ENCODE results near the gene RPS18. TPM values are rescaled to one million over a fixed set of nuclear protein-coding genes. Genes with fewer than 3 reads are reported as not detected.
A peak's percentile ranks its signal among the peaks of the same experiment; 100 is the strongest.

Gene RPS18
- total and polyA plus RNA-seq, 9 of the 15 experiments (the other 6 are each of a cell fraction or from before 2014, with no cell fraction given) = 5,023 to 17,516 (median 8,131) TPM

GRCh38 chr6:33271117-33271467, 783 bp upstream of the RPS18 start:
- H3K4me2 ChIP-seq (ENCODE audit: insufficient read depth, low read length) = peak overlapping the region; percentile 99
- H3K9me1 ChIP-seq (ENCODE audit: control insufficient read depth, insufficient read depth, low read length) = no peaks in the 10 kb centered on the region
- H3K9me3 ChIP-seq (replicated peaks; ENCODE audit: control insufficient read depth, insufficient read depth, low read depth, low read length) = no peaks in the 10 kb centered on the region
- H4K20me1 ChIP-seq (replicated peaks; ENCODE audit: control insufficient read depth, insufficient read depth, low read length) = peaks cover 34% of the 10 kb centered on the region
- H3K36me3 ChIP-seq (ENCODE audit: control insufficient read depth, insufficient read depth, low read length) = peaks cover 82% of the 10 kb centered on the region
- ChIA-PET CTCF (ENCODE audit: low intra/inter-chr PET ratio) (no interaction called here), POLR2A (interaction anchor here (0.5 to 3.2 kb wide), 33 partner anchors 9 to 1663 kb away, joined by 3 to 47 read pairs (median 4); partner anchors contain the start of genes HSD17B8, HSPA1B, PFDN6 and RING1)
- DNase-seq (ENCODE audit: extremely low read depth in 1 of 4, low spot score in 3 of 4) (peak in 1 of 4 experiments; percentile 58), ATAC-seq (peak; percentile 45), FAIRE-seq (peak; percentile 62)
- intact Hi-C loops (cut with micrococcal nuclease) (loop anchor here (10.0 kb wide), 1 partner anchor 304 kb away; no protein-coding TSS in a partner anchor), in situ Hi-C loops (cut with MboI) (loop anchor here (10.0 kb wide), 1 partner anchor 134 kb away; no protein-coding TSS in a partner anchor)
- BruUV-seq (replicated peaks) = no TSS peak
- peaks cover 6 to 34% of the 10 kb centered on the region in 2 experiments for H3K4me1 ChIP-seq (replicated peaks in 1 of 2; ENCODE audit: control insufficient read depth in 2 of 2, insufficient read depth in 2 of 2, low read length in 2 of 2)
- H3K9ac ChIP-seq (ENCODE audit: insufficient read depth in 1 of 2, low read depth in 2 of 2, low read length in 2 of 2) = peak overlapping the region; percentile 93 to 100
- H3K27ac ChIP-seq (ENCODE audit: extremely low read depth, low read depth, low read length) = peak overlapping the region; percentile 98
- no peaks in the 10 kb centered on the region; a peak in 1 of 5 replicates for H3K27me3 ChIP-seq (ENCODE audit: control insufficient read depth in 2 of 2, insufficient read depth in 2 of 2, low read length in 2 of 2)
- peak overlapping the region; percentile 99 for H2AFZ ChIP-seq (ENCODE audit: low read depth, low read length)
- under 1% methylated on average over 7 of the region's 7 CpGs for WGBS (ENCODE audit: insufficient coverage, low coverage, missing lambda C conversion rate)
- peaks cover 63% of the 10 kb centered on the region for H3K79me2 ChIP-seq (ENCODE audit: control insufficient read depth, insufficient read depth, low read length)
- peak overlapping the region; percentile 93 for H3K4me3 ChIP-seq
- no peak for TF ChIP-seq ZNF696 (CRISPR knock-in tag; conservative IDR thresholded peaks at IDR 0.05)
- TF ChIP-seq XRCC5 (IDR thresholded peaks at IDR 0.05; ENCODE audit: low read depth, low read length) = no peak
- TF ChIP-seq ZFP36 (IDR thresholded peaks at IDR 0.05; ENCODE audit: low read depth, low read length, partially characterized antibody) = peak; percentile 98
- peak; percentile 22 for TF ChIP-seq BRD9 (IDR thresholded peaks at IDR 0.05; ENCODE audit: low read depth, partially characterized antibody)
- no peak for TF ChIP-seq ZNF785 (CRISPR knock-in tag; IDR thresholded peaks at IDR 0.05)
- peak; percentile 89 to 90 for TF ChIP-seq KDM1A (IDR thresholded peaks at IDR 0.05)
- TF ChIP-seq EGR1 (conservative IDR thresholded peaks at IDR 0.05) = no peak
- TF ChIP-seq GATAD2B (IDR thresholded peaks at IDR 0.05; ENCODE audit: borderline replicate concordance) = peak; percentile 36; the same call in 1 of the 2 replicates
- TF ChIP-seq ZC3H4 (CRISPR knock-in tag; IDR thresholded peaks at IDR 0.05; ENCODE audit: borderline replicate concordance) = no peak
- no peak for TF ChIP-seq TEAD2 (tag; IDR thresholded peaks at IDR 0.05)
- TF ChIP-seq TBL1XR1 (IDR thresholded peaks at IDR 0.05; ENCODE audit: low read length in 2 of 2) = 0 out of 4 replicates have a peak, but pooled peaks of 1 of the 2 experiments have one; percentile 14
- no peak for TF ChIP-seq RBM14 (IDR thresholded peaks at IDR 0.05; ENCODE audit: borderline replicate concordance, insufficient read depth, low read depth, low read length)
- no peak for TF ChIP-seq E2F6 (IDR thresholded peaks at IDR 0.05; ENCODE audit: borderline replicate concordance in 1 of 2, extremely low read depth in 1 of 2, insufficient read depth in 1 of 2, insufficient read length in 1 of 2, low read depth in 1 of 2, low read length in 1 of 2, poor library complexity in 1 of 2, severe bottlenecking in 1 of 2)
- TF ChIP-seq RBM39 (optimal IDR thresholded peaks at IDR 0.05; ENCODE audit: low read depth, low read length) = peak; percentile 14
- TF ChIP-seq SMAD1 (IDR thresholded peaks at IDR 0.05; ENCODE audit: low read depth, low read length, partially characterized antibody) = no peak
- 0 out of 2 replicates have a peak, but pooled peaks have one; percentile 26 for TF ChIP-seq E2F5 (CRISPR knock-in tag; IDR thresholded peaks at IDR 0.05)
- no peak for TF ChIP-seq POU5F1 (IDR thresholded peaks at IDR 0.05; ENCODE audit: borderline replicate concordance, low read depth, low read length, partially characterized antibody)
- no peak for TF ChIP-seq POLR2AphosphoS5 (IDR thresholded peaks at IDR 0.05; ENCODE audit: control insufficient read depth, insufficient read depth, low read depth, low read length)
- peak; percentile 88; the same call in 1 of the 2 replicates for TF ChIP-seq SMARCA5 (IDR thresholded peaks at IDR 0.05)
- TF ChIP-seq SMAD3 (CRISPR knock-in tag; conservative IDR thresholded peaks at IDR 0.05) = no peak
- TF ChIP-seq ZNF57 (CRISPR knock-in tag; IDR thresholded peaks at IDR 0.05) = no peak
- 0 out of 2 replicates have a peak, but pooled peaks have one; percentile 72 for TF ChIP-seq FOXK1 (CRISPR knock-in tag; IDR thresholded peaks at IDR 0.05; ENCODE audit: borderline replicate concordance)
- TF ChIP-seq NUFIP1 (IDR thresholded peaks at IDR 0.05; ENCODE audit: partially characterized antibody) = no peak

Measured in K562 (cell line).